ENCODE measurements around the gene DPY30.
"Not testable (repeated sequence)": the region's sequence is repeated elsewhere in the genome, so short reads cannot be mapped to it uniquely, and the experiment has no call there.

Gene DPY30

GRCh38 chr2:32039447-32040219 is at the start of gene DPY30:
DPY30 (minus strand) TSS chr2:32039805; CDS start chr2:32039456, 349 bp downstream.
- peak; percentile 68 to 77 for DNase-seq (ENCODE audit: low read depth in 2 of 2)

- no peak for DNase-seq (ENCODE audit: low read depth in 2 of 2)
Observed at GRCh38 chr2:32074134-32074506, 34.5 kb upstream of the DPY30 start.

- no peak for DNase-seq (ENCODE audit: low read depth in 2 of 2)
Observed at GRCh38 chr2:32067549-32067948, 27.9 kb upstream of the DPY30 start.

- no peak for DNase-seq (ENCODE audit: low read depth in 2 of 2)
Observed at GRCh38 chr2:32064713-32065112, 25.1 kb upstream of the DPY30 start.

- DNase-seq (ENCODE audit: low read depth in 2 of 2) = no peak
Observed at GRCh38 chr2:32064021-32064601, 24.5 kb upstream of the DPY30 start.

GRCh38 chr2:32063310-32064020 is 23.9 kb upstream of the DPY30 start, which contains the start of gene SPAST:
SPAST (plus strand) TSS chr2:32063556; CDS start chr2:32063832, 276 bp downstream.
- peak; percentile 89 to 93 for DNase-seq (ENCODE audit: low read depth in 2 of 2)

GRCh38 chr2:32061973-32062861 is 22.6 kb upstream of the DPY30 start:
- no peak for DNase-seq (ENCODE audit: low read depth in 2 of 2)

GRCh38 chr2:32061430-32061829 is 21.8 kb upstream of the DPY30 start:
- DNase-seq (ENCODE audit: low read depth in 2 of 2) = no peak

GRCh38 chr2:32060266-32060665 is 20.7 kb upstream of the DPY30 start:
- no peak for DNase-seq (ENCODE audit: low read depth in 2 of 2)

GRCh38 chr2:32058130-32058529 is 18.5 kb upstream of the DPY30 start:
- DNase-seq (ENCODE audit: low read depth in 2 of 2) = no peak

- not testable (repeated sequence) for DNase-seq (ENCODE audit: low read depth in 2 of 2)
Observed at GRCh38 chr2:32054583-32054982, 15.0 kb upstream of the DPY30 start.

GRCh38 chr2:32051836-32052439 is 12.3 kb upstream of the DPY30 start:
- DNase-seq (ENCODE audit: low read depth in 2 of 2) = no peak

GRCh38 chr2:32043561-32043960 is 4.0 kb upstream of the DPY30 start:
- DNase-seq (ENCODE audit: low read depth in 2 of 2) = no peak

- not testable (repeated sequence) for DNase-seq (ENCODE audit: low read depth in 2 of 2)
Observed at GRCh38 chr2:32034198-32034887, 5.3 kb downstream of the DPY30 start.

- DNase-seq (ENCODE audit: low read depth in 2 of 2) = not testable (repeated sequence)
Observed at GRCh38 chr2:32018789-32019482, 20.7 kb downstream of the DPY30 start.

GRCh38 chr2:32012872-32013271 is 26.7 kb downstream of the DPY30 start:
- DNase-seq (ENCODE audit: low read depth in 2 of 2) = no peak

GRCh38 chr2:32011485-32011960 is 28.1 kb downstream of the DPY30 start:
- DNase-seq (ENCODE audit: low read depth in 2 of 2) = no peak

- peak; percentile 77 to 88 for DNase-seq (ENCODE audit: low read depth in 2 of 2)
Observed at GRCh38 chr2:32010670-32011484, 28.7 kb downstream of the DPY30 start, which contains the start of gene MEMO1. MEMO1 (minus strand) TSS chr2:32011008; CDS start chr2:32010247, 761 bp downstream.

GRCh38 chr2:32010280-32010669 is 29.3 kb downstream of the DPY30 start:
- DNase-seq (ENCODE audit: low read depth in 2 of 2) = peak in 1 of 2 donors; percentile 25
